SK-N-DZ (cell line): ENCODE data around the gene B4GALNT1.
A peak's percentile ranks its signal among the peaks of the same experiment; 100 is the strongest.
"Not testable (repeated sequence)": the region's sequence is repeated elsewhere in the genome, so short reads cannot be mapped to it uniquely, and the experiment has no call there.

ENCODE experiments used
- DNase-seq: peaks from one replicate; pipeline ENCODE4 v3.0.0-alpha.2; 2015; ENCODE audit warnings: low spot score

Gene B4GALNT1

GRCh38 chr12:57638096-57638495, 5.1 kb upstream of the B4GALNT1 start:
- no peak for DNase-seq

DNA sequence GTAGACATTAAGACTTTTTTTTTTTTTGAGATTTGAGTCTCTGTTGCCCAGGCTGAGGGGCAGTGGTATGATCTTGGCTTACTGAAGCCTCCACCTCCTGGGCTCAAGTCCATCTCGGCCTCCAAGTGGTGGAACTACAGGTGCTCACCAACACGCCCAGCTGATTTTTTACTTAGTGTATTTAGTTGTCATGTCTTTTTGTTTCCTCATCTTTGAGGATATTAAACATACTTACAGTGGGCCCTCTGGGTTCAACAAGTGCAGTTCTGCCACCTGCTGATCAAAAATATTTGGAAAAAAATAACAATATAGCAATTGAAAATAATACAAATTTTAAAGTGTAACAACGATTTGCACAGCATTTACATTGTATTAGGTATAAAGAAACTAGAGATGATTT, 4.4 kb upstream of the B4GALNT1 start:
- DNase-seq, result no peak

DNA sequence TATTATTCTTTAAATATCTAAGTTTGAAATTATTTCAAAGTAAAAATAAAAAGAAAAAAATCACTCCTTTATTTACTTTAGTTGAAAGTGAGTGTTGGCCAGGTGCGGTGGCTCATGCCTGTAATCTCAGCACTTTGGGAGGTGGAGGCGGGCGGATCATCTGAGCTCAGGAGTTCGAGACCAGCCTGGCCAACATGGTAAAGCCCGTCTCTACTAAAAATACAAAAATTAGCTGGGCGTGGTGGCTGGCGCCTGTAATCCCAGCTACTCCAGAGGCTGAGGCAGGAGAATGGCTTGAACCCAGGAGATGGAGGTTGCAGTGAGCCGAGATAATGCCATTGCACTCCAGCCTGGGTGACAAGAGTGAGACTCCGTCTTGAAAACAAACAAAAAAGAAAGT, 3.7 kb upstream of the B4GALNT1 start:
- DNase-seq, result not testable (repeated sequence)

- peak; percentile 60 for DNase-seq
These were observed 686 bp downstream of the B4GALNT1 start for GRCh38 chr12:57632073-57632957.

DNA sequence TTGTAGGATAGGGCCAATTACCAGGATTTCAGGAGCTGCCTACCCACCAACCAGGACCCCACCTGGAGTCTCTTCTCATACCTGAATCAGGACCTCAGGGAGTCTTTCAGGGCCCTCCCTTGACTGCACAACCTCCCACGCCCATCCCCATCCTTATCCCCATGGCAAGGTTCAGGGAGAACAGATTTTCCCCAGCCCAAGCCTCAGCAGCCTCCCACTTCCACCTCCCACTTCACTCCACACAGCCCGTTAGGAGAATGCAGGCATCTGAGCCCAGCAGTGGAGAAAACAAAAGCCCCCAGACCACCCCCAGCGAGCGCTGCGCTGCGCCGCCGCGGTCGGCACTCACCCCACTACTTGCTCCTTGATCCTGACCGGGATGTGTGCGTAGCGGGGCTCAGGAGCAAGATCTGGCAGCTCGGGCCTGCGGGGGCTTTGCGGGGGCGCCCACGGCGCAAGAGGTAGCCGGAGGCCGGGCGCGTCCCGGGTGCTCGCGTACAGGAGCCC, 1.4 kb downstream of the B4GALNT1 start:
- DNase-seq, result no peak

- DNase-seq, result no peak
These were observed 2.0 kb downstream of the B4GALNT1 start for GRCh38 chr12:57630891-57631433.

- DNase-seq, result no peak
These were observed 3.0 kb downstream of the B4GALNT1 start for GRCh38 chr12:57629897-57630471.

DNA sequence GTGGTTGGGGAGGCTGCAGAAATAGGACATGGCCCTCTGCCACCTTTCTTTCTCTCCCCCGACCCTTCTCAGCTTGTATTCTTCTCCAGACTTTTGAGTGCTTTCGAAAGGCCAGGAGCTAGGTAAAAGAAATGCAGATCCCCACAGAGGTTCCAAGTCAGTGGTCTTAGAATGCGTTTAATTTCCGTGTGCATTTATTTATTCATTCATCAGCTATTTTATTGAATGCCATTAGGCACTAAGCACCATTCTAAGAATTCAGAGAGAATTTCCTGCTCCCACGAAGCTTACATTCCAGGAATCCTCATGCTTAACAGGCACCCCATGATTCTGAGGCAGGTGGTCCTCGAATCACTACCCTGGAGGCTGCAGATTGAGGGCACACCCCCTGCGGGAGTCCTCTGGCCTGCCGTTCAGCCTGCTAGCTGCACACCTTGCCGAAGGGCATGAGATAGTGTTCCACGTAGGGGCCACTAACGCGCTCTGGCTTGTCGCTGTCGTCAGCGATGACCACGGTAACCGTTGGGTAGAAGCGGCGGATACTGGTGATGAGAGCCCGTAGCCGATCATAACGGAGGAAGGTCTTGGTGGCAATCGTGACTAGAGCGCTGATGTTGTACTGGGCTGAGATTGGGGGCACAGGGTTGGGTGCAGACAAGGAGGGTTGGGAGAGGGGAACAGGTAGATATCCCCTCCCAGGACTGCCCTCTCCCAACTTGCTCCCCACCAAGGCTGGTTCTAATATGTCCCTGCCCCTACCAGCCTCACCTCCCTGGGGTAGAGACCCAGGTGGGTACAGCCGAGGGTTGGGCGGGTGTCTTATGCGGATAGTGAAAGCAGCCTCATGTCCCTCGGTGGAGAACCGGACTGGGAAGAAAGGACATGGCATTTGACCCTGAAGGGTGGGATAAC, 4.5 kb downstream of the B4GALNT1 start:
- DNase-seq, result no peak

DNA sequence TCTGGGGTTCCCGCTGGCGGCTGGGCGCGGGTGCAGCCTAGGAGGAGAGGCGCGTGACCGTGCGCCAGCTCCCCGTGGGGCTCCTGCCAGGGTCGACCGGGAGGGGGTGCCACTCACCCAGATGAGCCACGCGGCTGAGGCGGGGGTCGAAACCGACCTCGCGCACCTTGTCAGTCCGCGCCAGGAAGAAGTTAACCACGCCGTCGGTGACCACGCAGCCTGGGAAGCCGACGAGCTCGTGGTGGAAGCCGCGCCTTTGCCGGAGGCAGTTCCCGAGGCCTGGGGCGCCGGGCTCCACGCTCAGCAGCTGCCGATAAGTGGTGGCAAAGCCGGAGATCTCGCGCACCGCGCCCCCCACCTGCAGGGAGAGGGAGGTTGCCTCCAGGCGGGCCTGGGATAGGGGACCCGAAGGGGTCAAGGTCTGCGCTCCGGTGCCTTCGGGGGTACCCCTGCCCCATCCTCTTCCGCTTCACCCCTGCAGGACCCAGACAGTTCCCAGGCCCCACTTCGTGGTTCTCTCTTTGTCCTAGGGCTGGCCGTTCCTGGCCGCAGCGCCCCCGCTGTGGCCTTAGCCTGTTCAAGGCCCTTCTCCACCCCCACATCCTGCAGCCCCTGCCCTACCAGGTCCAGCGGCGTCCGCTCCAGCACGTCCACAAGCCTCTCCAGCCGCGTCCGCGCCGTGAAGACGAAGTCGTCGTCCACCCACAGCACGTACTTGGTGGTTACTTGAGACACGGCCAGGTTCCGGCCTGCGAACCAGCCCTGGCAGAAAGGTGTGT, 5.3 kb downstream of the B4GALNT1 start:
- no peak for DNase-seq

- no peak for DNase-seq
These were observed 6.0 kb downstream of the B4GALNT1 start for GRCh38 chr12:57626921-57627445.

DNA sequence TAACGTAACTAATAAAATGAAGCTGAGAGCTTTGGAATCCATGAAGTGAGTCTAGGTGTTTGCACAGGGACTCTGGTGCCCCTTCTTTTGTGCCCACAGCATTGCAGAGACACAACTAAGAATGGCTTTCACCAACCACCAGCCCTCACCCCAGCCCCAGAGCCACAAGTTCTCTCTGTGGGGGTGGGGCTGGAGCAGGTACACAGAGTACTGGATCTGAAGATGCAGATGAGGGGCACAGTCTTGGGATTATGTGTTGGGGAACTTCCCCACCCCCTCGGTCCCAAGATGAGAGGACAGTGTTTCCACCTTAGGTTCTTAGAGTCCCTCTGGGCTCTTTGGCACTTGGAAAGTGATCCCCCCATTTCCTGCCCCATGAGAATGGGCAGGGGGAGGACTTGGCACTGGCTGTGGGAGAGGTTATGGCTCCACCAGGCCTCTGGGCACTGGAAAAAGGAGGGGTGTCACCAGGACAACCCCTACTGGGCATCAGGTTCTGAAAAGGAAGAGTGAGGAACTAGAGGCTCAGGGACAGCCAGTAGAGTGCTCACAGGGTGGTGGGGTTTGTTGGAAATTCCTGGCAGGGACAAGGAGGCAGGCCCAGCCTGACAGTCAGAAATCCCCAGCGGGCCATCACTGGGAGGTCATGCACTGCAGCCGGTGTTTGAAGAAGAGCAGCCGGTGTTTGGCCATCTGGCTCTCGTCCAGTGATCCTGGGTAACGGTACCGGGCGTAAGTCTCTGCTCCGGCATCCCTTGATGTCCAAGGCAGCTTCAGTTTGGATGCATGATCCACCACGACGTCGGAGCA, 6.7 kb downstream of the B4GALNT1 start:
- DNase-seq, result no peak

GRCh38 chr12:57625261-57626032, 7.6 kb downstream of the B4GALNT1 start:
- no peak for DNase-seq

DNA sequence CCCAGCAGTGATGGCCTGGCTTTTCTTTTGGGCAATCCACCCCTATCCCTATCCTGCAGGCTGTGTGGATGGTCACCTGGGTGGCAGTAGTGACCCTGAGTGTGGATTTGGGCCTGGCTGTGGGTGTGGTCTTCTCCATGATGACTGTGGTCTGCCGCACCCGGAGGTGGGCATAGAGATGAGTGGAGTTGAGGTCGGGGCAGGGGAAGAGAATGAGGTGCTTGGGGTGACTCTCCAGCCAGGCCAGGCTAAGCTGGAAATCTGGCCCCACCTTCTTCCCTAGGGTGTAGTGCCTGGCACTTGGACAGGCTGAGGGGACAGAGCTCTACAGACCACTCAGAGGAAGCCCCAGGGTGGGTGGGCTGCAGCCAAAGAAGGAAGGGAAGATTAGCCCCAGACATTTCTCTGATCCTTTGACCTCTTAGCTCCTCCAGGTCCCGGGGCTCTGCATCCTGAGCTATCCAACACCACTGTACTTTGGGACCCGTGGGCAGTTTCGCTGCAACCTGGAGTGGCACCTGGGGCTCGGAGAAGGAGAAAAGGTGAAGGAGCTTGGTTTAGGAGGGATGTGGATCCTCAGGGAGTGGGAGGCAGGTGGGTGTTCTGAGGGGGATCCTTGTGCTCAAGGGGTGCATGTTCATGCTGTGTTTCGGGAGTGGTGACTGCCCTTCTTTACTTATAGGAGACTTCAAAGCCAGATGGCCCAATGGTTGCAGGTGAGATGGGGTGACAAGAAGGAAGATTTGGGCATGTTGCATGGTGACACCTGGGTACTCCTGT, 8.4 kb downstream of the B4GALNT1 start:
- DNase-seq, result no peak

DNA sequence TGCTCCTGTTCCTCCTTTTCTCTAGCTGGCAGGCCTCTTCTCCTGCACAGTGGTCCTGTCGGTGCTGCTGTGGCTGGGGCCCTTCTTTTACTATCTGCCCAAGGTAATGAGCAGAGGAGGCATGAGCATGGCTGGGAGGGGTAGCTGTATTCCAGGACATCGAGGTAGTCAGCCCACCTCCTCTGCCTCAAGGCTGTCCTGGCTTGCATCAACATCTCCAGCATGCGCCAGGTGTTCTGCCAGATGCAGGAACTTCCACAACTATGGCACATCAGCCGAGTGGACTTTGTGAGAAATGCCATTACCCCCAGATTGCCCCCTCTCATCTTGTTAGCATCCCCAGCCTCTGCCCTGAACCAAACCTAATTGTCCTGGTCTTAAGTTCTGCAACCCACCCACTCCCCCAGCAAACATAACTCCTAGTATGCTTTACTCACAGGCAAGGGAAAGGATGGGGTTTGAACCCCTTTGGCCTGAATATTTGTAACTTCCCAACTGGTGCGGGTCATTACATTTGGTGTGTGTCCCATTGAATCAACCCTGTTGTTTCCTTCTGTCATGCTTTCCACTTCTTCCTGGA, 9.1 kb downstream of the B4GALNT1 start:
- DNase-seq, result no peak

GRCh38 chr12:57623385-57623784, 9.6 kb downstream of the B4GALNT1 start:
- DNase-seq, result no peak

- DNase-seq, result no peak
These were observed 10.4 kb downstream of the B4GALNT1 start for GRCh38 chr12:57622293-57623245.
